HepG2 (cell line): ENCODE results near the gene CASZ1. TPM values are rescaled to one million over a fixed set of nuclear protein-coding genes. Genes with fewer than 3 reads are reported as not detected.

Experiments used
- ATAC-seq: fragments of 200-7000 bp; cut with Tn5 transposase; 3 replicates; pipeline ENCODE4 v1.9.1; 2020; ENCODE audit warnings: mild to moderate bottlenecking, moderate library complexity
- BruUV-seq: library from RNA; stranded (reverse); fragments of 400-500 nt; replicated peaks from 2 replicates; lab custom pipeline; 2021; lab: Mats Ljungman, UMichigan
- CTCF ChIA-PET: fragments of 300-600 bp; formaldehyde crosslinking; extraction: SDS; loops from one replicate; lab custom pipeline; 2021; ENCODE audit warnings: low total read pairs, inconsistent platforms, low intra/inter-chr PET ratio; lab: Yijun Ruan, JAX
- POLR2A ChIA-PET: fragments of 350-600 bp; sonication (Branson Sonifier 250); formaldehyde crosslinking; loops from one replicate; lab custom pipeline; 2020; ENCODE audit warnings: antibody characterized with exemption, inconsistent platforms; lab: Yijun Ruan, JAX
- DNase-seq: peaks from one replicate; pipeline ENCODE4 v3.0.0-alpha.2; 2015; ENCODE audit warnings: low spot score
- FAIRE-seq: peaks from 3 replicates; lab custom pipeline; 2011; peaks lifted over from hg19 to GRCh38; lab: Jason Lieb, UNC
- H2AFZ ChIP-seq: one replicate; pipeline ENCODE4 v1.6.1; 2011; ENCODE audit warnings: low read length, inconsistent platforms
- H3K27ac ChIP-seq: fragments of 300-600 bp; 3 replicates; pipeline ENCODE4 v1.8.0; 2011; ENCODE audit warnings: mixed run types, mild to moderate bottlenecking, mixed read lengths, low read length, inconsistent platforms; ENCODE audit not compliant: insufficient read depth; ENCODE audit errors: extremely low read length
- H3K27me3 ChIP-seq, 2 experiments: fragments of 200-600 bp in 1 of 2; 2 replicates in 1 of 2; 3 replicates in 1 of 2; pipeline versions ENCODE4 v1.6.0 to v1.8.0; 2011; ENCODE audit warnings: low read length in 2 of 2, mild to moderate bottlenecking in 2 of 2, moderate library complexity in 2 of 2, inconsistent platforms in 1 of 2; ENCODE audit not compliant: insufficient read depth in 2 of 2, control insufficient read depth in 1 of 2
- H3K36me3 ChIP-seq, 2 experiments: fragments of 200-600 bp in 1 of 2; replicated peaks in 1 of 2; 2 replicates in 1 of 2; 3 replicates in 1 of 2; pipeline versions ENCODE4 v1.5.1 to v1.8.0; 2011; ENCODE audit warnings: low read length in 2 of 2, inconsistent platforms in 1 of 2; ENCODE audit not compliant: insufficient read depth in 2 of 2, control insufficient read depth in 1 of 2
- H3K4me1 ChIP-seq: 2 replicates; pipeline ENCODE4 v1.5.1; 2012; ENCODE audit warnings: low read length, inconsistent platforms; ENCODE audit not compliant: insufficient read depth
- H3K4me2 ChIP-seq: 2 replicates; pipeline ENCODE4 v1.6.0; 2011; ENCODE audit warnings: low read depth, low read length, inconsistent platforms
- H3K4me3 ChIP-seq, 3 experiments: fragments of 200-600 bp in 1 of 3; sonication (generic), shearing (Covaris generic) in 1 of 3; replicated peaks in 1 of 3; 2 replicates each; pipeline ENCODE4 v1.5.1; 2011 to 2016; ENCODE audit warnings: low read length in 3 of 3, inconsistent platforms in 2 of 3, low read depth in 2 of 3, mild to moderate bottlenecking in 2 of 3, control low read depth in 1 of 3, mixed read lengths in 1 of 3; ENCODE audit not compliant: insufficient read depth in 1 of 3
- H3K79me2 ChIP-seq: one replicate; pipeline ENCODE4 v1.6.1; 2011; ENCODE audit warnings: low read length, inconsistent platforms; ENCODE audit not compliant: insufficient read depth
- H3K9ac ChIP-seq: 2 replicates; pipeline ENCODE4 v1.6.0; 2011; ENCODE audit warnings: mild to moderate bottlenecking, low read depth, low read length, inconsistent platforms; ENCODE audit not compliant: insufficient read depth
- H3K9me3 ChIP-seq: 2 replicates; pipeline ENCODE4 v1.5.1; 2012; ENCODE audit warnings: mild to moderate bottlenecking, low read length
- H4K20me1 ChIP-seq: 2 replicates; pipeline ENCODE4 v1.6.0; 2011; ENCODE audit warnings: inconsistent platforms, mild to moderate bottlenecking, low read length, moderate library complexity; ENCODE audit not compliant: insufficient read depth
- ARNT ChIP-seq: fragments of 450-650 bp; IDR thresholded peaks from 2 replicates; pipeline ENCODE4 v1.6.1; 2017
- NFYC ChIP-seq: IDR thresholded peaks from 2 replicates; pipeline ENCODE4 v1.6.1; 2016; ENCODE audit warnings: missing genetic modification reagents, missing compliant biosample characterization
- RAD21 ChIP-seq: fragments of 450-650 bp; formaldehyde crosslinking; IDR thresholded peaks from 2 replicates; pipeline ENCODE4 v1.5.0; 2020; ENCODE audit warnings: mild to moderate bottlenecking
- SKI ChIP-seq: fragments of 450-650 bp; IDR thresholded peaks from one replicate; pipeline ENCODE4 v1.6.1; 2018; ENCODE audit warnings: mild to moderate bottlenecking; ENCODE audit not compliant: partially characterized antibody
- SRY ChIP-seq: sonication (generic); formaldehyde crosslinking; IDR thresholded peaks from 2 replicates; pipeline ENCODE4 v1.8.0; 2022; ENCODE audit warnings: mild to moderate bottlenecking, missing genetic modification reagents
- TCF7L2 ChIP-seq: IDR thresholded peaks from 2 replicates; pipeline ENCODE4 v1.6.1; 2011; ENCODE audit warnings: mild to moderate bottlenecking, low read depth, low read length, moderate library complexity
- ZFAT ChIP-seq: sonication (generic); formaldehyde crosslinking; conservative IDR thresholded peaks from 2 replicates; pipeline ENCODE4 v1.8.1; 2023; ENCODE audit warnings: missing genetic modification reagents, inconsistent platforms
- ZFP90 ChIP-seq: sonication (generic); formaldehyde crosslinking; IDR thresholded peaks from 2 replicates; pipeline ENCODE4 v1.8.0; 2022; ENCODE audit warnings: missing genetic modification reagents, mild to moderate bottlenecking, inconsistent platforms, borderline replicate concordance
- ZNF34 ChIP-seq: sonication (generic); formaldehyde crosslinking; IDR thresholded peaks from 2 replicates; pipeline ENCODE4 v1.4.0; 2020; ENCODE audit warnings: mild to moderate bottlenecking, missing genetic modification reagents, borderline replicate concordance
- ZNF616 ChIP-seq: sonication (generic); formaldehyde crosslinking; IDR thresholded peaks from 2 replicates; pipeline ENCODE4 v1.5.0; 2020; ENCODE audit warnings: low read depth, mild to moderate bottlenecking, missing genetic modification reagents
- WGBS: methylation state at CpG from one replicate; pipeline ENCODE4 v1.1.6; 2017; ENCODE audit warnings: low lambda C conversion rate; 5-methylcytosine and 5-hydroxymethylcytosine counted together
- in situ Hi-C: cut with HindIII; loops from 2 replicates; pipeline ENCODE4 v1.10.0; 2017; ENCODE audit warnings: low pct_unique_long_range_greater_than_20kb; ENCODE audit not compliant: extremely low pct_ligation_motif_present
- intact Hi-C: fragments of 100-400 bp; cut with micrococcal nuclease; formaldehyde crosslinking; loops from one replicate; pipeline ENCODE4 v1.10.0; 2022; ENCODE audit not compliant: unreplicated experiment
- polyA plus RNA-seq, 8 experiments: library from polyadenylated mRNA; depleted of rRNA in 3 of 8; stranded (reverse) in 7 of 8; unstranded in 1 of 8; fragments of >200 nt; fragmentation: Illumina TruSeq in 4 of 8; extraction: Trizol in 4 of 8; gene quantifications; 2 replicates each; pipeline versions ENCODE4 v1.2.1 to v1.2.3, GENCODE V29; 2011 to 2016; ENCODE audit warnings: low read depth in 4 of 8, missing spikeins in 1 of 8, mixed read lengths in 1 of 8; ENCODE audit not compliant: insufficient read depth in 1 of 8
- total RNA-seq, 5 experiments: library from RNA; depleted of rRNA; stranded (reverse); fragments of >200 nt; fragmentation: Illumina TruSeq; extraction: Trizol; gene quantifications; 2 replicates each; pipeline ENCODE4 v1.2.3, GENCODE V29; 2016; ENCODE audit warnings: low read depth in 1 of 5
- TF ChIP-seq, protein P1 (sequence below): sonication (generic); formaldehyde crosslinking; IDR thresholded peaks from 2 replicates; pipeline ENCODE4 v1.5.0; 2020; ENCODE audit warnings: missing genetic modification reagents
- TF ChIP-seq, protein P2 (sequence below): sonication (generic); formaldehyde crosslinking; IDR thresholded peaks from 2 replicates; pipeline ENCODE4 v1.9.0; 2021; ENCODE audit warnings: missing genetic modification reagents, mild to moderate bottlenecking, borderline replicate concordance
- TF ChIP-seq, protein P3 (sequence below): IDR thresholded peaks from 2 replicates; pipeline ENCODE4 v1.6.1; 2016; ENCODE audit warnings: missing genetic modification reagents, missing compliant biosample characterization

CASZ1 gene
- total and polyA plus RNA-seq, 2 of the 13 experiments (the other 11 are each of a cell fraction or from before 2014, with no cell fraction given), result 1.9 to 3.7 TPM

DNA sequence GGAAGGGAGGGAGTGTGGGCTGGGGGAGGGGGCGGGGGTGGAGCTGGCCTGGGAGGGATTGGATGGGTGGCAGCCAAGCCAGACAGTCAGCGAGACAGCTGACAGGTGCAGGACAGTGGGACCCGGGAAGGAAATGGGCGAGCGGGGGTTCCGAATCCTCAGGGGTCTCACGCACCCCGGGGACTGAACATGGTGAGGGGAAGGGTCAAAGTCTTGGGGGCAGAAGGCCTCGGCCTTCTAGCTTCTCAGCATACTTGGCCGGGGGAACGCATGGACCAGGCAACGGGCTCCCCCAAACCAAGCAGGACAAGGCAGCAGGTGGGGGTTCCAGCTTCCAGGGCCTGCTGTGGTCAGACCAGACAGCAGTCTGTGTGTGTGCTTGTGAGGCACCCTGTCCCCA is 23.1 kb downstream of the CASZ1 start:
- ChIA-PET POLR2A (no interaction called here), CTCF (no interaction called here)
- ATAC-seq, result no peak
- Histone ChIP-seq H3K4me3 (no peak overlapping the region), H4K20me1 (no peaks in the 10 kb centered on the region), H3K27me3 (peaks cover 4 to 25% of the 10 kb centered on the region in 2 experiments; a peak in 2 of 5 replicates), H3K36me3 (no peaks in the 10 kb centered on the region), H3K4me2 (no peak overlapping the region)
- 68% methylated on average over 9 of the region's 12 CpGs for WGBS
- TF ChIP-seq ZNF34 (no peak), SKI (no peak), RAD21 (no peak), NFYC (CRISPR knock-in tag) (no peak), ZFP90 (CRISPR knock-in tag) (no peak), ZFAT (CRISPR knock-in tag) (no peak), TCF7L2 (no peak), SRY (no peak), ARNT (no peak), ZNF616 (CRISPR knock-in tag) (no peak)
- TF ChIP-seq, protein P1, sequence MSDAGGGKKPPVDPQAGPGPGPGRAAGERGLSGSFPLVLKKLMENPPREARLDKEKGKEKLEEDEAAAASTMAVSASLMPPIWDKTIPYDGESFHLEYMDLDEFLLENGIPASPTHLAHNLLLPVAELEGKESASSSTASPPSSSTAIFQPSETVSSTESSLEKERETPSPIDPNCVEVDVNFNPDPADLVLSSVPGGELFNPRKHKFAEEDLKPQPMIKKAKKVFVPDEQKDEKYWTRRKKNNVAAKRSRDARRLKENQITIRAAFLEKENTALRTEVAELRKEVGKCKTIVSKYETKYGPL (CRISPR knock-in tag), result no peak
- TF ChIP-seq, protein P2, sequence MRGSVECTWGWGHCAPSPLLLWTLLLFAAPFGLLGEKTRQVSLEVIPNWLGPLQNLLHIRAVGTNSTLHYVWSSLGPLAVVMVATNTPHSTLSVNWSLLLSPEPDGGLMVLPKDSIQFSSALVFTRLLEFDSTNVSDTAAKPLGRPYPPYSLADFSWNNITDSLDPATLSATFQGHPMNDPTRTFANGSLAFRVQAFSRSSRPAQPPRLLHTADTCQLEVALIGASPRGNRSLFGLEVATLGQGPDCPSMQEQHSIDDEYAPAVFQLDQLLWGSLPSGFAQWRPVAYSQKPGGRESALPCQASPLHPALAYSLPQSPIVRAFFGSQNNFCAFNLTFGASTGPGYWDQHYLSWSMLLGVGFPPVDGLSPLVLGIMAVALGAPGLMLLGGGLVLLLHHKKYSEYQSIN (CRISPR knock-in tag), result no peak
- TF ChIP-seq, protein P3, sequence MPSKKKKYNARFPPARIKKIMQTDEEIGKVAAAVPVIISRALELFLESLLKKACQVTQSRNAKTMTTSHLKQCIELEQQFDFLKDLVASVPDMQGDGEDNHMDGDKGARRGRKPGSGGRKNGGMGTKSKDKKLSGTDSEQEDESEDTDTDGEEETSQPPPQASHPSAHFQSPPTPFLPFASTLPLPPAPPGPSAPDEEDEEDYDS (CRISPR knock-in tag), result no peak
- TF ChIP-seq, all 625 proteins: peak for 0
- H2AFZ ChIP-seq, result no peak overlapping the region
- no peak overlapping the region for H3K27ac ChIP-seq
- no peak for DNase-seq
- H3K9ac ChIP-seq, result no peak overlapping the region
- intact Hi-C loops (no loop called here), in situ Hi-C loops (no loop called here)
- H3K4me1 ChIP-seq, result peaks cover 6% of the 10 kb centered on the region; the same call in 1 of the 2 replicates
- BruUV-seq, result no TSS peak
- FAIRE-seq, result no peak
- no peaks in the 10 kb centered on the region for H3K9me3 ChIP-seq
- H3K79me2 ChIP-seq, result no peaks in the 10 kb centered on the region
